Activated CD8-positive, alpha-beta memory T cell treated with anti-CD3 and anti-CD28 coated beads for 36 hours (primary cell): ENCODE results near the gene CSKMT. TPM values are rescaled to one million over a fixed set of nuclear protein-coding genes. Genes with fewer than 3 reads are reported as not detected.

Experiments used
- CTCF ChIA-PET: fragments of 350-600 bp; sonication (Branson Sonifier 250); formaldehyde crosslinking; loops from one replicate; lab custom pipeline; 2021; ENCODE audit warnings: antibody characterized with exemption; lab: Charles Lee
- POLR2A ChIA-PET: fragments of 350-600 bp; sonication (Branson Sonifier 250); formaldehyde crosslinking; loops from one replicate; lab custom pipeline; 2021; ENCODE audit warnings: antibody characterized with exemption; lab: Charles Lee
- total RNA-seq, 2 experiments: library from RNA; stranded (reverse); gene quantifications; one replicate each; pipeline ENCODE4 v1.2.3, GENCODE V29; 2021

Gene CSKMT
- total RNA-seq, 2 experiments from 2014 or later = 46.9 to 51.0 TPM

DNA sequence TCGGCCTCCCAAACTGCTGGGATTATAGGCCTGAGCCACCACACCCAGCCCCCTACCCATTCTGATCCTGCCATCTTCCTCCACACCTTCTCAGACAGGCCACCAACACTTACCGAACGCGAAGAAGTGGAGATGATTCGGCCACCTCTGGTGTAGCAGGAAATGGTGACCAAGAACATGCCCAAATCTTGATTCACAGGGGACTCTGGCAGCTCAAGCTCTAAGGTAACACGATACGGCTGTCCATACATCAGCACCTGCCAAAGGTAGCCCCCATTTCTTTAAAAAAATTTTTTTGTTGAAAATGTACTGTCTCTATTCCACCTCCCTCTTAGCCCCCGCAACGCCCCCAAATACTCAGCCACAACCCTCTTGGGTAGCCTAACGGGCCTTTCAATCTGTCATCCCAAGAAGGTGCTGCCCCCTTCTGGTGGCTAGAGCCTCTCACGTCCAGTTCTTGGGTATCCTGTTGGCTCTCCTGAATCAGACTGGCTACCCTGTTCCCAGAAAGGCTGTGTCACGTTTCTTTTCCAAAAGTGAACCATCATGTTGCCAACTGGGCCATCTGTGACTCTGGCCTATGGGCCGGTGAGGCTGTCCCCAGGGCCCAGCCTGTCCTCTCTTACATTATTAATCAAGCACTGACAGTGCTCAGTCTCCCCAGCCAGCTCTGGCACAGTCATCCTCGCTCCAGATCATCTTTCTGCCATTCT lies 29.5 kb downstream of the CSKMT start:
- POLR2A ChIA-PET = interaction anchor here (0.7 kb wide), 1 partner anchor 103 kb away, joined by 3 read pairs; no protein-coding TSS in a partner anchor
- CTCF ChIA-PET = interaction anchor here (0.5 to 2.6 kb wide), 18 partner anchors 9 to 302 kb away, joined by 3 to 20 read pairs (median 4); partner anchors contain the start of genes B3GAT3, BSCL2, EEF1G and GNG3

GRCh38 chr11:62702246-62702645 lies 37.1 kb downstream of the CSKMT start:
- ChIA-PET POLR2A (interaction anchor here (0.7 kb wide), 1 partner anchor 53 kb away, joined by 3 read pairs; no protein-coding TSS in a partner anchor), CTCF (interaction anchor here (0.6 to 1.0 kb wide), 2 partner anchors 30 to 109 kb away, joined by 3 read pairs; partner anchors contain the start of genes LBHD1 and UQCC3)

GRCh38 chr11:62703921-62704320 lies 38.8 kb downstream of the CSKMT start:
- POLR2A ChIA-PET = interaction anchor here (0.6 to 1.1 kb wide), 2 partner anchors 34 to 177 kb away, joined by 3 to 5 read pairs; partner anchors contain the start of gene SLC3A2
- CTCF ChIA-PET = interaction anchor here (0.6 to 1.8 kb wide), 3 partner anchors 14 to 64 kb away, joined by 3 to 7 read pairs (median 3); no protein-coding TSS in a partner anchor

DNA sequence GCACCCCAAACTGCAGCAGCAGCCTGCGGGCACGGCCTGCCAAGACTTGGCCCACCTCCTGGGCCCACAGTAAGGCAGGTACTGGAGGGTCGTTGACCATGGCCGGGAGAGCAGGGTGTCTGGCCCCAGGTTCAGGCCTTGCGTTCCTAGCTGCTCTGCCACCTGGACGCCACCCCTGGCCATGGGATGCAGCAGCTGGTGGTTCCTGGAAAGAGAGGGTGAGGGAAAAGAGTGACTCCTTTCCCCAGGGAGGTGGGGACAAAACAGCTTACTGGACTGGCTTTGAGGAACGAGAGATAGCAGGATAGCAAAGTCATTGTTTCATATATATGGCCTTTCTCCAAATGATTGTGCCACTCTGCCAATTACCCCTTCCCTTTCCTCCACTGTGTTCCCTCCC lies 40.3 kb downstream of the CSKMT start:
- ChIA-PET CTCF (interaction anchor here (0.9 to 3.4 kb wide), 3 partner anchors 11 to 81 kb away, joined by 4 to 20 read pairs (median 7); no protein-coding TSS in a partner anchor), POLR2A (interaction anchor here (0.6 to 1.7 kb wide), 4 partner anchors 22 to 48 kb away, joined by 3 to 7 read pairs (median 4); partner anchors contain the start of genes C11orf98, CSKMT and HNRNPUL2)

GRCh38 chr11:62705880-62706849 lies 41.1 kb downstream of the CSKMT start:
- CTCF ChIA-PET = interaction anchor here (0.6 to 3.4 kb wide), 5 partner anchors 12 to 315 kb away, joined by 3 to 20 read pairs (median 4); no protein-coding TSS in a partner anchor
- POLR2A ChIA-PET = interaction anchor here (0.5 to 1.7 kb wide), 8 partner anchors 21 to 115 kb away, joined by 3 to 7 read pairs (median 4); partner anchors contain the start of genes C11orf98, CSKMT, HNRNPUL2 and TUT1

- ChIA-PET CTCF (interaction anchor here (1.0 to 3.4 kb wide), 3 partner anchors 12 to 316 kb away, joined by 3 to 20 read pairs (median 3); no protein-coding TSS in a partner anchor), POLR2A (interaction anchor here (0.7 to 1.7 kb wide), 3 partner anchors 42 to 116 kb away, joined by 3 to 7 read pairs (median 4); partner anchors contain the start of genes C11orf98, CSKMT and TUT1)
Observed at GRCh38 chr11:62706850-62707247, 41.7 kb downstream of the CSKMT start.

GRCh38 chr11:62707277-62707861 lies 42.3 kb downstream of the CSKMT start, which contains the start of the genes BSCL2 and GNG3:
Gene BSCL2 (minus strand): TSS chr11:62707424. CDS start chr11:62707195, 229 bp downstream.
Gene GNG3 (plus strand): TSS chr11:62707676. CDS start chr11:62708296, 620 bp downstream.
- POLR2A ChIA-PET = interaction anchor here (1.2 kb wide), 1 partner anchor 116 kb away, joined by 4 read pairs; the partner anchor contains the start of gene TUT1
- CTCF ChIA-PET = interaction anchor here (1.0 to 3.4 kb wide), 3 partner anchors 13 to 317 kb away, joined by 3 to 20 read pairs (median 3); no protein-coding TSS in a partner anchor

DNA sequence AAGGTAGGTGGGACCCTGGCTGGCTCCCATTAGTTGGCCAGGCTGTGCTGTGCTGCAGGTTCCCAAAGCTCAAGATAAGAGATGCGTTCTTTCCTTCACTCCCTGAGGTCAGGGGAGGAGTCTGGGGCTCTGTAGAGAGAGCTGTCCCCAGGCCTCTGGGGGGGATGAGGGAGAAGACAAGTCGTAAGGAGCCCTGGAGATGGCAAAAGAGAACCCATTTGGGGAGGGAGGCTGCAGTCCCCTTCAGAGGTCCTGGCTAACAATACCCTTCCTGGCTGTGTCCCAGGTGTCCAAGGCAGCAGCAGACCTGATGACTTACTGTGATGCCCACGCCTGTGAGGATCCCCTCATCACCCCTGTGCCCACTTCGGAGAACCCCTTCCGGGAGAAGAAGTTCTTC lies 43.3 kb downstream of the CSKMT start:
- POLR2A ChIA-PET = interaction anchor here (0.6 to 2.2 kb wide), 4 partner anchors 19 to 133 kb away, joined by 3 to 6 read pairs (median 4); partner anchors contain the start of genes GANAB, HNRNPUL2 and MTA2
- CTCF ChIA-PET = interaction anchor here (3.4 kb wide), 1 partner anchor 14 kb away, joined by 20 read pairs; no protein-coding TSS in a partner anchor

DNA sequence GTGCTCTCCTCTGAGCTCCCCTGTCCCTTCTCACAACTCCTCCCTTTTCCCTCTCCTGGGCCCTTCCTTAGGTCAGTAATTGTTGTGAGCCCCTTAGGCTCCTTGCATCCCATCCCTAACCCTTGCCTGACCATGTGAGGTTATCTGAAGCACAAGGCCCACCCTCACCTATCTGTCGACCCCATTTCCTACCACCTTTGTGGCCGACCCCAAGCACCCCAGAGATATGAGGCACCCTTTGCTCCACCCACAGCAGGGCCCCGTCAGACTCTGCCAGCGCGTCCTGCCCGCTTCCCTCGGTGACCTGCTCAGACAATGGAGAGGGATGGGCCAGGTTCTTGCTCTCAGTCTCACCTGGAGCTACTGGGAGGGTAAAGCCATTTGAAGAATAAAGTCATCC lies 43.7 kb downstream of the CSKMT start:
- CTCF ChIA-PET = interaction anchor here (0.6 to 1.5 kb wide), 2 partner anchors 19 to 367 kb away, joined by 3 to 4 read pairs; partner anchors contain the start of gene HNRNPUL2
- POLR2A ChIA-PET = interaction anchor here (0.6 to 2.2 kb wide), 7 partner anchors 19 to 147 kb away, joined by 3 to 6 read pairs (median 3); partner anchors contain the start of genes GANAB, HNRNPUL2, MTA2 and NXF1

DNA sequence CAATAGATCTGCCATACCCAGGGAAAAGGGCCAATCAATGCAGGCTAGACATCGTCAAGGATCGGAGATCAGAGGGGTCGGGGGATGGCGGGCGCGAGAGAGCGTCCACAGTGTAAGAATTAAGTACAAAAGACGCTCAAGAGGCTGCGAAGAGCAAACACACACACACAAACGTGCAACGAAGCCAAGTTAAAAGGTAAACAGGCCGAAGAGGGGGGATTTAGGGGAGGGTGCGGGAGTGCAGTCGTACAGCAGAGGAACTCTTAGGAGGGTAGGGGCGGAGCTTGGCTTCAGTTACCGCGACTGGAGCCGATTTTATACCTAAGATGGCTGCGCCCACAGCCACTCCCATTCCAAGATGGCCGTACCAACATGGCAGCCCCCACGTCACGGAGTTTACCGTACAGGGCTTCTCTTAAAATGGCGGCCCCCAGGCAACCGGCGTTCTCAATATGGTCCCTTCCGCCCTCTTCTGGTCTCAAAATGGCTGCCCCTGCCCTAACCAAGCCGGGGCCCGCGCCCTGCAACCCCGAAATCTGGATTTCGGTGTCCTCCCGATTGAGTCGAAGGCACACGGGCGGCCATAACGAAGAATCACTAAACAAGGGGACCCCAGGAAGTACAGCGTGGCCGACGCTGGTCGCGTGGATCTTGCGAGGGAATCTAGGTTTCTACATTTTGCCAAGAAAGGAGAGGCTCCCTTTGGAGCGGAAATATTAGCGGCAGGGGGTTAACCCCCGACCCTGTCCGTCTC lies 44.3 kb downstream of the CSKMT start:
- POLR2A ChIA-PET = interaction anchor here (0.6 to 2.2 kb wide), 8 partner anchors 16 to 146 kb away, joined by 3 to 6 read pairs (median 3); partner anchors contain the start of genes C11orf98, CSKMT, GANAB and HNRNPUL2
- CTCF ChIA-PET = interaction anchor here (0.6 to 1.5 kb wide), 2 partner anchors 18 to 367 kb away, joined by 3 to 4 read pairs; partner anchors contain the start of gene HNRNPUL2

- ChIA-PET POLR2A (interaction anchor here (0.6 to 2.2 kb wide), 6 partner anchors 16 to 146 kb away, joined by 3 to 6 read pairs (median 3); partner anchors contain the start of genes C11orf98, CSKMT, MTA2 and NXF1), CTCF (interaction anchor here (1.5 kb wide), 1 partner anchor 17 kb away, joined by 4 read pairs; the partner anchor contains the start of gene HNRNPUL2)
Observed at GRCh38 chr11:62710001-62710345, 44.9 kb downstream of the CSKMT start.

DNA sequence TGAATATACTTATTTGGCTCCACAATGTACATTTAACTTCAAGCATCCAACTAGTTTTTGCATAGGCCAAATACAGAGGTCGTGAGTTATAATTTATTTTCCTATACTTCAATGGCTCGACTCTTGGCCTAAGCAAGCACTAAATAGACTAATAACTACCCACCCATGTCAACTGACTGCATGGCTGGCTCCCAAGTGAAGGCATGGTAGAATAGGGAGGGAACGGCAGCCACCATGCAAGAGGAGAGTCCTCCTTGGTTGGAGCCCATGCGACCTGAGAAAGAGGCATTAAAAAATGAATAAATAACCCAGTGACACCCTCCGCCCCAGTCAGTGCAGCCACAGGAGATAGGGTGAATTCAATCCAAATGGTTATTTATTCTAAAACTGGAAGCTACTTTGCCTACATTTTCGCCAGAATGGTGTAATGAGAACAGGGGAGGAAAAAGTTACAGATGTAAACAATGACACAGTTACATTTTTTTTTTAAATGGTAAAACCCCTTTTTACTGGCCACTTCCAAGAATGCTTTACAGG lies 47.2 kb downstream of the CSKMT start:
- POLR2A ChIA-PET = interaction anchor here (0.6 to 1.2 kb wide), 2 partner anchors 37 to 41 kb away, joined by 4 read pairs; partner anchors contain the start of genes LBHD1 and UQCC3

GRCh38 chr11:62712861-62713260 lies 47.7 kb downstream of the CSKMT start:
- POLR2A ChIA-PET = no interaction called here

More for the DNA sequence above, 47.2 kb downstream of the CSKMT start:
- CTCF ChIA-PET = interaction anchor here (0.6 to 0.7 kb wide), 2 partner anchors 264 to 1322 kb away, joined by 3 read pairs; no protein-coding TSS in a partner anchor

DNA sequence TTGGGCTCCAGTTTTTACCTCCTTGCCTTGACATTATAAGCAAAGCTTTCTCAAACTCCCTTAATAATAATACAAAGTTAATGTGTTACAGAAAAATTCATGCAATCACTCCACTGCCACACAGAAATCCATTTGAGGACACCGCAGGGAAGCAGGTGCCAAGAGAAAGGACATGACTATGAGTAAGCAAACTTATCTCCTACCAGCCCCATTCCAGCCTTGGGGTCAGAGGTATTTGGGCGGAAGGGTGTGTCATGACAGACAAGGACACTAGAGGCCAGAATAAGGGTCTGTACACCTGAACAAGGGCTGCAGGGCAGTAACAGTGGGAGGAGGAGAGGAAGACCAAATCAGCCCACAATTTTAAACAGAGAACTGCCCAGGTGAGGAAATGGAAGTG lies 48.2 kb downstream of the CSKMT start:
- POLR2A ChIA-PET = no interaction called here

More at GRCh38 chr11:62712861-62713260, 47.7 kb downstream of the CSKMT start:
- CTCF ChIA-PET = interaction anchor here (0.7 kb wide), 1 partner anchor 263 kb away, joined by 3 read pairs; no protein-coding TSS in a partner anchor

More for the DNA sequence above, 48.2 kb downstream of the CSKMT start:
- CTCF ChIA-PET = interaction anchor here (1.1 kb wide), 1 partner anchor 56 kb away, joined by 3 read pairs; no protein-coding TSS in a partner anchor
